Activated gamma-delta T cell (primary cell): ENCODE results near the gene CIAO3.
A peak's percentile ranks its signal among the peaks of the same experiment; 100 is the strongest.

Experiments
- DNase-seq: peaks from one replicate; lab custom pipeline; 2025; lab: John Stamatoyannopoulos, UW

Gene CIAO3

GRCh38 chr16:735982-736453 lies 4.8 kb downstream of the CIAO3 start:
- DNase-seq, result no peak

- no peak for DNase-seq
Observed at GRCh38 chr16:734981-735881, 5.6 kb downstream of the CIAO3 start.

GRCh38 chr16:734208-734980 lies 6.4 kb downstream of the CIAO3 start:
- no peak for DNase-seq

GRCh38 chr16:733382-734207 lies 7.2 kb downstream of the CIAO3 start:
- no peak for DNase-seq

DNA sequence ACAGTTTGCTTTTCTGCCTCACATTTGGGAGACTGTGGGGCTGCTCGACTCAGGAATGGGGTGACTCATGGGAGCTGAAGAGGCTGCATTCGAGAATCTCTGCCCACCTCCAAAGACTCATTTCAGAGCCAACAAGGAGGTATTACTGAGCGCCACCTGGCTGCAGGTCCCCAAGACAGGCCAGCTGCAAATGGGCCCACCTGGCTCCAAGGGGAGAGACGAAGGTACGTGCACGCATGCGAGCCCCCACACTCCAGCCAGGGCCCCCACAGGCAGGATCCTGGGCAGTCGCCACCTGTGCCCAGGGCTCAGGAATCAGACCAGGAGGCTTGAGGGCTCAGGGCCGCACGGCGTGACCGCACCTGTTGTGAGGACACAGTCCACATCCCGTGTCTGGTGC lies 7.9 kb downstream of the CIAO3 start:
- no peak for DNase-seq

DNA sequence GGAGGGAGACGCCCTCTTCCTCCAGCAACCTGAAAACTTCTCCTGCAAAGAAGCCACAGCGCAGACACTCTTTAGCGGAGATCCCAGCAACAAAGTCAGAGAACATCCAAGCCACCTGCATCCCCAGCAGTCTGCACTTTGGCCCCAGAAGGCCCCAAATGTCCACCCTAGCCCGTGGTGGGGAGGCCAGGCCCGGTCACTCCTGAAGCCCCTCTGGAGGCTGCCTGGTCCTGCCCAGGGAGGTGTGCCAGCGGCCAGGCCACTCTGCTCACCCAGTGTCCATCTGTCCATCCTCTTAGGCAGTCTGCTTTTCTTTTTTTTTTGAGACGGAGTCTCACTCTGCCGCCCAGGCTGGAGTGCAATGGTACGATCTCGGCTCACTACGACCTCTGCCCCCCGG lies 8.5 kb downstream of the CIAO3 start:
- no peak for DNase-seq

GRCh38 chr16:730666-731509 lies 9.9 kb downstream of the CIAO3 start:
- no peak for DNase-seq

- DNase-seq, result no peak
Observed at GRCh38 chr16:729768-730665, 10.8 kb downstream of the CIAO3 start.

- DNase-seq, result no peak
Observed at GRCh38 chr16:728890-729744, 11.7 kb downstream of the CIAO3 start.

- peak; percentile 67 for DNase-seq
Observed at GRCh38 chr16:728131-728889, 12.5 kb downstream of the CIAO3 start.

DNA sequence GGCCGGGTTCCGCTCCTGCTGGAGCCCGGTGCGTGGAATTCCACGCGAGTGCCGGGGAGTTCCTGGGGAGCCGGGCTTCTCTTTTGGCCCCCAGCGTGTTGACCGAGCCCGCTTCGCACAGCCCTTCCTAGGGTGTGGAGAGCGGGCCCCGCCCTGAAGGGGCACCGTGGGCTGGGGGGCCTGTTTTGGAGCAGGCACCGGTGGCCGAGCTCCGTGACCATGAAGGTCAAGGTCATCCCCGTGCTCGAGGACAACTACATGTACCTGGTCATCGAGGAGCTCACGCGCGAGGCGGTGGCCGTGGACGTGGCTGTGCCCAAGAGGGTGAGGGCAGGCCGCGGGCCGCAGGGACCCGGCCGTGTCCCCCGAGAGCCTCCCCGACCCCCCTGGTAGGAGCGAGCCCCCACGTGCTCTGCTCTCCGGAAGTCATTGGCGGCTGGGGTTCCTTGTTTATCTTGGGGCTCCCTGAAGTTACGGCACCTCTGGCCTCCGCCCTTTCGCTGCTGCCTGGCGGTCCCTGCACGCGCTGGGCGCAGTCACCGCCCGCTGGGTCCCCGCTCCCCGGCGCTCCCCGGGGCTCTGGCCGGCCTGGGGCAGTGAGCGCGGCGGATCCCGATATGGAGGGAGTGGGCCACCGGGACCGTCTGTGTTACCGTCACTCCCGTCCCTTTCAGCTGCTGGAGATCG lies 13.4 kb downstream of the CIAO3 start:
- DNase-seq, result no peak

DNA sequence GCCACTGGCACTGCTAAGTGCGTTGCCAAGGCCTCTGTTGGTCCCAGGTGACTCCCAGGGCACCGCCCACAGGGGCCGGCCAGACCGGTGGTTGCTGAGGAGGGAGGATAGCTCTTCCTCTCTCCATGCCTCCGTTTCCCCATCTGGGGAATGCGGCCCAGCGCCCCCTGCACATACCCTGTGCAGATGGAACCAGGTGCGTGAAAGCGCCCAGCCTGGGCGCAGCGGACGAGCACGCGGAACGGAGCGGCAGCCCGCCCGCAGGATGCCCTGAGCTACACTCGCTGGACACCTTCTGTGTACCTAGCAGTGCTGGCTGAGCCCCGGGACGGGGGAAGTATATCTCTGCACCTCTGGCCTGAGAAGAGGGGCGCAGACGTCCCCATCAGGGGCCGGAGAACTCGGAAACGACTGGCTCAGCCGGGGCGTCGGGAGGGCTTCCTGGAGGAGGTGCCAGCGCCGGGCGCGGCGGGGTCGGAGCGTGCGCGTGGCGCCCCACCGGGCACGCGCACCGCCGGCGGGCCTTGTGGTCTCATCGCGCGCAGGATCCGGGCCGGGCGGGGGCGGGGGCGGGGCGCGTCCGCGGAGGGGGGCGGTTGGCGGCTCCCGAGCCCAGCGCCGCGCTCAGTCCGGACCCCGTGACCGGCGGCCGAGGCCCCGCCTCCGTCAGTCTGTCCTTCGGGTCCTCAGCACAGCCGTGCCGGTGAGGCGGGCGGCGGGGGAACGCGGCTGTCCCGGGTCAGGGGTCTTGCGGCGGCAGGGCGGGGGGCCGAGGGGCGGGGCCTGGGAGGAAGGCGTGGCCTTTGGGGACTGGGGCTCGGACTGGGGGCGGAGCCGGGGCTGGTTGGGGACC lies 14.1 kb downstream of the CIAO3 start, which contains the start of the genes CCDC78 and HAGHL:
CCDC78 (minus strand) TSS at position 6 of the 853 bp plus-strand sequence. CDS start 76 bp downstream, outside the sequence.
HAGHL (plus strand) TSS at position 669 of the 853 bp plus-strand sequence. CDS start 404 bp downstream, outside the sequence.
- DNase-seq, result peak; percentile 65

DNA sequence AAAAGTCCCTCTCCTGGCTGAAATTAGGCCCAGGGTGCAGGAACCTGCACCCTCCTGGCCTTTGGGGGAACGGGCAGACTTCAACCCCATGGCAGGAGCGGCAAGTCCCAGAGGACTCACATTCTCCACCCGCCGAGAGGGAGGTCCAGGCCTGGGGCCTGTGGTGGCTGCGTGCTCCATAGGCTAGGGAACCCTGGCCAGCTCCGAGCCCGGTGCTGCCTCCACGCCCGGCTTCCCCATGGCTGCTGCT lies 14.7 kb downstream of the CIAO3 start:
- no peak for DNase-seq

- DNase-seq, result no peak
Observed at GRCh38 chr16:725463-726187, 15.2 kb downstream of the CIAO3 start.

DNA sequence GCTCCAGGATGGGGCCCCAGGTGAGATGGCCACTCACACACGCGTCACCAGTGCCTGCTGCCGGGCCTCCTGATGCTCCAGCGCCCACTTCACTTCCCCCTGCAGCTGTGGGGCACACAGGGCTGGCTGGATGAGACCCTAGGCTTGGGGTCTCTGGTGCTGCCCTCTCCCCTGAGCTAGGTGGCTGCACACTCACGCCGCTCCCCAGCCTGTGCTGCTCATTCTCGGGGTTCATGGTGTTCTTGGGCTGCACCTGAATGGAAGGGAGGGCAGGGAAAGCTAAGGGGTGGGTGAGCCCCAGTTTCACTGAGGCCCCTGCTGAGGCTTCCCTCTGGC lies 15.8 kb downstream of the CIAO3 start:
- no peak for DNase-seq
